ENCODE measurements around the gene GPRIN2. TPM values are rescaled to one million over a fixed set of nuclear protein-coding genes. Genes with fewer than 3 reads are reported as not detected.
"Not testable (repeated sequence)": the region's sequence is repeated elsewhere in the genome, so short reads cannot be mapped to it uniquely, and the experiment has no call there.

The GPRIN2 gene
- total RNA-seq, result 10 to 100 TPM; 39.8 to 91.0 (median 63.2) TPM

DNA sequence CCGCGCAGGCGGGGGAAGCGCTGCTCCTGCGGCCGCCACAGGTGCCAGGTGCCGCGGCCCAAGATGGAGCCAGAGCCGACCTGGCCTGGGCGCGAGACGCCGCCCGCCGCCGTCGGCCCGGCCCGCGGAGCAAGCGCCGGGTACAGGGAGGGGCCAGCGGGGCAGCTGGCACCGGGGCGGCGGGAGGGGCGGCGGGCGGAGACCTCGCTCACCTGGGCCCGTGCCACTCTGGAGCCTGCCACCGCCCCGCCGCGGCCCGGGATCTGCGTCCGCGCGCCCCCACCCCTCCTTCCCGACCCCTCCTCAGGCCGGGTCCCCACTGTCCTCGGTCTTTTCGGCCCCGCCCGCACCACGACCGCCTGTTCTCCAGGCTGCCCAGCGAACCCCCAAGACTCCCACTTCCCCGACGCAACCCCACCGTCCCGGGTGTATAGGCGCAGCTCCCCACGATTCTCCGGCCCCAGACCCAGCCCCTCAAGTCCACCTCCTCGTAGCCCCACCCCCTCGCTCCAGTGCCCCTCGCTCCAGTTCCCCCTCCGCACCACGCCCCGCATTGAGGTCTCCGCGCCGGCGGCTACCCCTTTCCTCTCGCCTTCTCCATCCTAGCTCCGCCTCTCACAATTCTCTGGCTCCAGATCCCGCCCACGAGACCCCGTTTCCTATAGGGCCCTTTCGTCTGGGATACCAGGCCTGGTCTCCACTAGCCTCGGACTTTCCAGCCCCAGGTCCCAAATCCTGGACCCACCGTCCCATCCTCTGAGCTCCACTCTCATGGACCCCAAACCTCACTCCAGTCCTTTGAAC is at the start of gene GPRIN2:
Gene GPRIN2 (minus strand): TSS at position 144 of the 804 bp plus-strand sequence. CDS start 5,922 bp downstream, outside the sequence.
- DNase-seq (peak; percentile 80 to 94), ATAC-seq (ENCODE audit: low FRiP score in 2 of 2) (peak in 1 of 2 donors; percentile 27)
- peak within 1 kb of the TSS; percentile 61 to 82 (median 77) for H3K27ac ChIP-seq
- peaks cover 0 to 23% (median 13%) of the 10 kb centered on the region in 4 donors for H3K27me3 ChIP-seq
- TF ChIP-seq, protein P1, sequence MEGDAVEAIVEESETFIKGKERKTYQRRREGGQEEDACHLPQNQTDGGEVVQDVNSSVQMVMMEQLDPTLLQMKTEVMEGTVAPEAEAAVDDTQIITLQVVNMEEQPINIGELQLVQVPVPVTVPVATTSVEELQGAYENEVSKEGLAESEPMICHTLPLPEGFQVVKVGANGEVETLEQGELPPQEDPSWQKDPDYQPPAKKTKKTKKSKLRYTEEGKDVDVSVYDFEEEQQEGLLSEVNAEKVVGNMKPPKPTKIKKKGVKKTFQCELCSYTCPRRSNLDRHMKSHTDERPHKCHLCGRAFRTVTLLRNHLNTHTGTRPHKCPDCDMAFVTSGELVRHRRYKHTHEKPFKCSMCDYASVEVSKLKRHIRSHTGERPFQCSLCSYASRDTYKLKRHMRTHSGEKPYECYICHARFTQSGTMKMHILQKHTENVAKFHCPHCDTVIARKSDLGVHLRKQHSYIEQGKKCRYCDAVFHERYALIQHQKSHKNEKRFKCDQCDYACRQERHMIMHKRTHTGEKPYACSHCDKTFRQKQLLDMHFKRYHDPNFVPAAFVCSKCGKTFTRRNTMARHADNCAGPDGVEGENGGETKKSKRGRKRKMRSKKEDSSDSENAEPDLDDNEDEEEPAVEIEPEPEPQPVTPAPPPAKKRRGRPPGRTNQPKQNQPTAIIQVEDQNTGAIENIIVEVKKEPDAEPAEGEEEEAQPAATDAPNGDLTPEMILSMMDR (IDR thresholded peaks at IDR 0.05), result no peak
- no peak for TF ChIP-seq POLR2AphosphoS5 (IDR thresholded peaks at IDR 0.05)
- TF ChIP-seq EP300 (IDR thresholded peaks at IDR 0.05), result no peak
- peak in 3 of 4 donors; percentile 42 to 80 (median 58) for TF ChIP-seq POLR2A (IDR thresholded peaks at IDR 0.05)
- no peaks in the 10 kb centered on the region for H3K9me3 ChIP-seq
- peak within 1 kb of the TSS; percentile 11 to 62 (median 53) for H3K4me3 ChIP-seq
- WGBS, 2 donors, result 4 to 6% methylated on average over 44 to 68 of the region's 74 CpGs
- H3K4me1 ChIP-seq, result peaks cover 8 to 19% (median 12%) of the 10 kb centered on the region in 4 donors
- H3K36me3 ChIP-seq, result no peaks in the 10 kb centered on the region

DNA sequence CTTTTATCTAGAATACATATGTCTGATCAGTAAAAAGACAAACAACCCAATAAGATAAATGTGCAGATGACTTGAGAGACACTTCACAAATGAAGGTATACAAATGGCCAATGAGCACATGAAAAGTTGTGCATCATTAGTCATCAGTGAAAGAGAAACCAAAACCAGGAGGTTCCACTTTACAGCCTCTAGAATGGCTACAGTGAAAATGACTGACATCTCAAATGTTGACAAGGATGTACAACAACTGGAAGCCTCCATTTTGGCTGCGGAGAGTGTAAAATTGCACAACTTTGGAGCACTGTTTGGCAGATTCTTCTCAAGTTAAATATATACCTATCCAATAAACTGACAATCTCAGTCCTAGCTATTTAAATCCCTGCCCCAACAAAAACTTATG is 44.1 kb upstream of the GPRIN2 start:
- H3K9me3 ChIP-seq; H3K27ac ChIP-seq; DNase-seq; H3K27me3 ChIP-seq; ATAC-seq (ENCODE audit: low FRiP score in 2 of 2); H3K4me1 ChIP-seq; H3K36me3 ChIP-seq; H3K4me3 ChIP-seq: not testable (repeated sequence)
- whole genome bisulfite sequencing, 2 donors, result 0 to 50% methylated on average over 1 of the region's 1 CpG

DNA sequence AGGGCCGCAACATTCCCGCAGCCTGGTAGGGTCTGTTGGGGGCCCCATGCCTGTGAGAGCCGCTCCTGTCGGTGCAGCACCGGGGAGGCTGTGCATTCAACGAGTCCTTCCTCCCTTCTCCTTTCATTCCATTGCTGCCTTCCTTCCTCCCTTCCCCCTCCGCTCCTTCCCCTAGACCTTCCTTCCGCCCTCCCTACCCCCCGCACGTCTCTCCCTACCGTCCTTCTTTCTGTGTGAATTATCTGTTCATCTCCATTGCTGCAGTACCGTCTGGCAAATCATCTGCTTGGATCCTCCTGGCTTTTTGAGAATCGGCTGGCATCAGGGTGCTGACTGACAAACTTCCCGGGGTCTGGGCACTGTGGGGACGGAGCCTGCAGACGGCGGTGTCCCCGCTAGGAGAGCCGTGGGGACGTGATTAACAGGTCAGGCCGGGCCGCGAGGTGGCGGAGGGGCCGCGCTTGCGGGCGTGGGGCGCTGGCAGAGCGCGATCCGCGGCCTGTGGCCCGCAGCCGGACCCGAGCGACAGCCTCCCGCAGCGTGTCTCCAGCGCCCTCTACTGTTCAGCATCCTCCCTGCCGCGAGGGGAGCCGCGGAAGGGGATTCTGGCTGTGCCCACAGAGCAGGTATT is 41.3 kb upstream of the GPRIN2 start:
- H3K27me3 ChIP-seq, H3K9me3 ChIP-seq, H3K36me3 ChIP-seq, H3K4me1 ChIP-seq: not testable (repeated sequence)
- peak overlapping the region; percentile 12 to 77 (median 56) for H3K27ac ChIP-seq
- WGBS, 2 donors, result 0% methylated on average over 12 to 16 of the region's 44 CpGs
- TF ChIP-seq, protein P1 (IDR thresholded peaks at IDR 0.05), result peak in 1 of 6 experiments; percentile 16
- H3K4me3 ChIP-seq, result peak overlapping the region in 3 of 4 donors; percentile 33 to 48 (median 47)
- ATAC-seq (ENCODE audit: low FRiP score in 2 of 2) (peak; percentile 90 to 97), DNase-seq (peak in 1 of 2 donors; percentile 93)

DNA sequence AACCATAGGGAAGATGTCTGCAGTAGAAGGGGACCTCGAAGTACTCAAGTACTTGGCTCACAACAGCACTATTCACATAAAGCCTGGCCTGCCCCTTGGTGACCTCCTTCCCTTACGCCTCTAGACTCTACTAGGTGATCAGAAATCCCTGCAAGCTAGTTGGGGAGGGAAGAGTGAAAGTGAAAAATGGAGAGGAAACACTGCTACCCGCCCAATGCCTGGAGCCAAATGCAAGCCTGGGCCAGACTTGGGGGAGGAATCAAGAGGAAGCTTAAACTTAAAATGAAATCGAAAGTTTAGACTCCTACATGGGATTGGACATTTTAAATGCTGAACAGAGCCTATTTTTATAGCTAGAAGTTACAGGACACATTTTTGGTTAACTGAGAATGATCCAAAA is 40.1 kb upstream of the GPRIN2 start:
- WGBS, 2 donors, result 5 to 10% methylated on average over 2 of the region's 4 CpGs
- H3K4me1 ChIP-seq, H3K36me3 ChIP-seq, H3K27me3 ChIP-seq, DNase-seq, H3K9me3 ChIP-seq: not testable (repeated sequence)
- H3K4me3 ChIP-seq, result peak overlapping the region in 2 of 4 donors; percentile 18 to 25
- peak overlapping the region in 3 of 4 donors; percentile 24 to 64 (median 30) for H3K27ac ChIP-seq
- peak; percentile 15 to 59 for ATAC-seq (ENCODE audit: low FRiP score in 2 of 2)

DNA sequence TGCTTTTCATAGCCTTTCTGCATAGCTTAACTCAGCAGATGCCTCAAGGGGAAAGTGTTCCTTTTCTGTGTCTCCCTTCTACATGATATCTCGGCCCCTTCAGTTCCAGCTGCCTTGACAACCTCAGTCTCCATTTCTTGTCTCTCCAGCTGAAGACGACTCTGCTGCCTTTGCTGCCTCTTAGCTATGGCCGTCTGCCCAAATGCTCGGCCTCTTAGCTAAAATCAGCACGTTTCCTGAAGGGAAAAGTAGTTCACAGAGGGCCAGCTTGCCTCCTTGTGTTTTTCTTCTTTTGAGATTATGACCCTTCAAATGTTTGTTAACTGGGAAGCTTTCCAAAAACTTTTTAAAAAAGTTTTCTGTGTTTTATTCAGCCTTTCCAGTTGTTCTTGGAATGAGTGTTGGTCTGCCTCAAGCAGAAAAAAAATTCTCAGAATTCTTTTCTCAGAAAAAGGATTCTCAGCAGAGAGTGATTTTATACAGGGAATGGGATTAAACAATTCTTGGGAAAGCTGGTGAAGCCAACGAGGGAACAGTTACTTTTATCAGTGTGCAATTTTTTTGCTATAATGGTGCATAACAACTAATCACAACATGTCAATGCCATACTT is 38.1 kb upstream of the GPRIN2 start:
- H3K27ac ChIP-seq, H3K27me3 ChIP-seq, H3K9me3 ChIP-seq, H3K4me3 ChIP-seq, H3K36me3 ChIP-seq, H3K4me1 ChIP-seq, DNase-seq: not testable (repeated sequence)
- 22 to 29% methylated on average over 4 to 5 of the region's 6 CpGs for WGBS, 2 donors
- peak; percentile 24 to 64 for ATAC-seq (ENCODE audit: low FRiP score in 2 of 2)

DNA sequence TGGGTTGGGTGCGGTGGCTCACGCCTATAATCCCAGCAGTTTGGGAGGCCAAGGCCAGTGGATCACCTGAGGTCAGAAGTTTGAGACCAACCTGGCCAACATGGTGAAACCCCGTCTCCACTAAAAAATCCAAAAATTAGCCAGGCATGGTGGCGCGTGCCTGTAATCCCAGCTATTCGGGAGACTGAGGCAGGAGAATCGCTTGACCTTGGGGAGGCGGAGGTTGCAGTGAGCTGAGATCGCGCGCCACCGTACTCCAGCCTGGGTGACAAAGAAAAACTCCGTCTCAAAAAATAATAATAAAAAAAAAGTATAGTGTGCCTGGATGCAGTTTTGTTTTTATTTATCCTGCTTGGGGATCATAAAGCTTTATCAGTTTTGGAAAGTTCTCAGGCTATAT is 36.8 kb upstream of the GPRIN2 start:
- DNase-seq, result peak in 1 of 2 donors; percentile 30
- not testable (repeated sequence) for ATAC-seq (ENCODE audit: low FRiP score in 2 of 2); H3K4me1 ChIP-seq; H3K9me3 ChIP-seq; H3K36me3 ChIP-seq; H3K27ac ChIP-seq; H3K27me3 ChIP-seq; H3K4me3 ChIP-seq
- 95 to 97% methylated on average over 13 of the region's 13 CpGs for WGBS, 2 donors

DNA sequence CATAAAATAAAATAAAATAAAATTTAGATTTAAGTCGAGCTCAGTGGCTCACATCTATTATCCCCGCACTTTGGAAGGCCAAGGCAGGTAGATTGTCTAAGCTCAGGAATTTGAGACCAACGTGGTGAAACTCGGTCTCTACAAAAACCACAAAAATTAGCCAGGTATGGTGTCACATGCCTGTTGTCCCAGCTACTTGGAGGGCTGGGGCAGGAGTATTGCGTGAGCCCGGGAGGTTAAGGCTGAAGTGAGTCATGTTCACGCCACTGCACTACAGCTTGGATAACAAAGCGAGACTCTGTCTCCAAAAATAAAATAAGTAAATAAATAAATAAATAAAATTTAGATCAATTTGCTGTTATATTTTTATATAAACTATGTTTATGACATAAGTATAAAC is 34.6 kb upstream of the GPRIN2 start:
- not testable (repeated sequence) for H3K4me1 ChIP-seq, DNase-seq, H3K27ac ChIP-seq, H3K9me3 ChIP-seq, H3K4me3 ChIP-seq, H3K27me3 ChIP-seq, H3K36me3 ChIP-seq
- peak in 1 of 2 donors; percentile 52 for ATAC-seq (ENCODE audit: low FRiP score in 2 of 2)
- no CpG with 5 or more reads among the region's 8 CpGs for WGBS, 2 donors

DNA sequence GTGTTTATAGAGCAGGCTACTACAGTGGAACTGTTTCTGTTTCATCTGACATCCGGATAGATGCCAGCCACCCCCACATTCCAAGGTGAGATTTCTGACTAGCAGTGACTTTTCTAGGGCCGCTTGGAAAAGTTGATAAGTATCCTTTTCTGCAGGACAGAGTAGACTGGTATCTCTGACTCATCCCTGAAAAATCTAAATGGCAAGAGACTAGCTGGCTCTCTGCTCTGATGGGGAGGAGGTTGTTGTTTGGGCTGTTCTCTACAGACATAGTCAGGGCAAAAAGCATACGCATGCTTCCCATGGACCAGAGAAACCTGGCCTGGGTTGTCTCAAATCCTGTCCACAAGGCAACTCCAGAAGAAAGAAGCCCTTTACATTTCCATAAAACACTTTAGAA is 33.1 kb upstream of the GPRIN2 start:
- H3K4me1 ChIP-seq, H3K36me3 ChIP-seq, DNase-seq, H3K4me3 ChIP-seq, H3K27me3 ChIP-seq, H3K27ac ChIP-seq, H3K9me3 ChIP-seq: not testable (repeated sequence)
- WGBS, 2 donors, result no CpG with 5 or more reads among the region's 3 CpGs
- peak in 1 of 2 donors; percentile 60 for ATAC-seq (ENCODE audit: low FRiP score in 2 of 2)

DNA sequence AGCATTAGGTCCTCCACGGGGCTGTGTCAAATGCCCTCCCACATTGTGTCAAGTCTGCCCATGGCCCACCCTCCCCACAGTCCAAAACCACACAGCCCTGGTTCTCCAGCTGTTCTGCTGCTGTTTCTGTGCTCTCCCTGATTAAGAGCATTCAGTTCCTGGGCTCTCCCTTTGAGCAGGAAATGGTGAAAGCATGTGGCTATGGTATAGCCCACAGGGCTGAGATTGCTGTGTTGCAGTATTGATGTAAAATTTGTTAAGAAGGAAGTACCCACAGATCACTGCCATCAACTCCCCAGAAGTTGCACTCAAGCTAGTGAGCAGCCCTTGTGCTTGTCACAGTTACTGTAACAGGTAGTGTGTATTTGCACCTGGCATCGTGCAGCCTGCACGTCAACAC is 31.8 kb upstream of the GPRIN2 start:
- not testable (repeated sequence) for H3K27me3 ChIP-seq, H3K4me3 ChIP-seq, H3K9me3 ChIP-seq, DNase-seq, H3K4me1 ChIP-seq, H3K27ac ChIP-seq, H3K36me3 ChIP-seq
- no CpG with 5 or more reads among the region's 3 CpGs for WGBS, 2 donors
- ATAC-seq (ENCODE audit: low FRiP score in 2 of 2), result peak in 1 of 2 donors; percentile 25

DNA sequence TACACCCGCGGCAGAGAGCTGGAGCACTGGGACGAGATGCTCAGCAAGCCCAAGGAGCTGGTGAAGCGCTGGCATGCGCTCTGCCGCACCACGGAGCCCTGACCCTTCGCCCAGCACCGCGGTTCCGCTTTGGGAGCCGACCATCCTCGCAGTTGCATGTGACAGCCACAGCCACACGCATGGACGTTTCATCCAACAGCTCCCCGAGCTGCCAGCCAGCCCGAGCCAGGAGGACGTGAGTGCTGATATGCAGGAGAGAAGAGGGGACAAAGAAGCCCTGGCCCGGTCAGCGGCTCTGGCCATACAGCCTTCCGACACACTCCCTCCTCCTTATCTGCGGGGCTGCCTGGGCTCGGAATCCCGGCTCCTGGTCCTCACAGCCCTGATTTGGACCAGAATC is 31.1 kb upstream of the GPRIN2 start:
- H3K36me3 ChIP-seq; DNase-seq; H3K27me3 ChIP-seq; H3K27ac ChIP-seq; ATAC-seq (ENCODE audit: low FRiP score in 2 of 2); H3K4me3 ChIP-seq; H3K9me3 ChIP-seq; H3K4me1 ChIP-seq: not testable (repeated sequence)
- WGBS, 2 donors, result no CpG with 5 or more reads among the region's 24 CpGs
